Measurements from ENCODE around the gene RUVBL1.

The RUVBL1 gene

DNA sequence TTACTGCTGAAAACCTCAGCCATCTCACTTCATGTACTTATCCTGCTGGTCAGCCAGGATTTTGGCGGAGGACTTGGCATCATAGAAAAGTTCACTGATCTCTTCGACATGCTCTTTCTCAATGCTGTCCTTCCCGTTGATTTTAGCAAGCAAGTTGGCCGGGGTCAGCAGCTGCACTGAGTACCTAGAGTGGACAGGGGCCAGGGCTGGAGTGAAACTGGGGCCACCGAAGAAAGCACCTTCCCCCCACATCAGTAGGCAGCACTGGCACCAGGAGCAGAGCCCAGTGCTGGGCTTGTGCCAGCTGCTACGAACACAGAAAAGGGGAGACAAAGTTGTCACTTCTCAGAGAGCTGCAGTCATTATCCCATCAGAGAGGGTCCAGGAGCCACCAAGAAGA is 42.4 kb downstream of the RUVBL1 start:
- no peak for DNase-seq

DNA sequence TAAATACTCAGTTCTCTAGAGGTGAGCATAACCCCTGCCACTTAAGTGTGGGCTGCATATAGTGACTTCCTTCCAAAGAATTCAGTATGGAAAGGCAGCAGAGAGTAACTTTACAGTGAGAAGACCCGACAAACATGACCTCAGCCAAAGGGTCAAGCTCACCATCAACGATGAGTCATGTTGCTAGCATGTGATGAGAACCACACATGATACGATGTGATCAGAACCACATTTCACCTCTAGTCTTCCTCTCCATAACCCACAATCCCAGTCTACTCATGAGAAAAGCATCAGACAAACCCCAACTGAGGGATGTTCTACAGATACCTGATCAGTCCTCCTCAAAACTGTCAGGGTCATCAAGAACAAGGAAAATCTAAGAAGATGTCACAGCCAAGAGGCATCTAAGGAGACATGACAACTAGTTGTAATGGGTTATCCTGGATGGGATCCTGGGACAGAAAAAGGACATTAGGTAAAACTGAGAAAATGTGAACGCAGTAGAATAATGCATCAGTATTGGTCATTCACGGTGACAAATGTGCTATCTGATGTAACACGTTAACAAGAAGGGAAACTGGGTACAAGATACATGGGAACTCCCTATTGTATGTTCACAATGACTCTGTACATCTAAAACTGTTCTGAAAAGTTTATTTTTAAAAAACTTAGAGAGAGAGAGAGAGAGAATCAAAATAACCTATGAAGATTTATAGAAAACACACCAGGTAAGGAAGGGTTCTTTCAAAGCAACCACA is 43.1 kb downstream of the RUVBL1 start:
- no peak for DNase-seq

DNA sequence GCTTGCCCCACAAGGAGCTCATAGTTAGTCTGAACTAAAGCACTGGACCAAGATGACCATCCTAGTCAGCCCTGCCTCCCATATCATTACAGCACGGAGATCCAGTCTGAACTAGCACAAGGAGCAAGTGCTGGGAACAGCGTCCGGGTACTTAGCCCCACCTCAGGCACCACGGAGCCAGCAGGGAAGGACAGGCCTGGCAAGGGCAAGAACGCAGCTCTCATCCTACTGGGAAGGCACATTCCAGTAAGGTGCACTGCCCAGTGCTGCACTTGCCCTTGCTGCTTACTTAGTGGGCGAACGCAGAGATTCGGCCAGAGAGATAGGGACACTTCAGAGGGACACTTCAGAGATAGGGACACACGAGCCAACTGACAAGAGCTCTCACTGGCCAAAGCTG is 43.8 kb downstream of the RUVBL1 start:
- no peak for DNase-seq

DNA sequence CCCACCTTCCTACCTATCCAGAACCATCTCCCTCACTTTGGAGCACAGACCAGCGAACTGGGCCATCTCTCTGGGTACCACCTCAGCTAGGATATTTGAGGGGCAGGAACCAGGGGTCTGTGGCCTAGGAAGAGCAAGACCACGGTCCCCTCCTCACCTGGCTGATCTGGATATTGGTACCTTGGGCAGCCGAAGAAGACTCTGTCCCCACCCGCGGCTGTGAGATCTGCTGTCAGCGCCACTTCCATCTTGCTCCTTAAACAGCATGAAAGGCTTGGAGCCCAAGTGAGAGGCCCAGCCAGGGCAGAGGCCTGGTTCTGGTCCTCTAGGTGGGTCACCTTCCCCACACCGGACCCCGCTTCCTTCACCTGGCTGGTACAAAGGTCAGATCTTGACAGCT is 44.7 kb downstream of the RUVBL1 start:
- no peak for DNase-seq

DNA sequence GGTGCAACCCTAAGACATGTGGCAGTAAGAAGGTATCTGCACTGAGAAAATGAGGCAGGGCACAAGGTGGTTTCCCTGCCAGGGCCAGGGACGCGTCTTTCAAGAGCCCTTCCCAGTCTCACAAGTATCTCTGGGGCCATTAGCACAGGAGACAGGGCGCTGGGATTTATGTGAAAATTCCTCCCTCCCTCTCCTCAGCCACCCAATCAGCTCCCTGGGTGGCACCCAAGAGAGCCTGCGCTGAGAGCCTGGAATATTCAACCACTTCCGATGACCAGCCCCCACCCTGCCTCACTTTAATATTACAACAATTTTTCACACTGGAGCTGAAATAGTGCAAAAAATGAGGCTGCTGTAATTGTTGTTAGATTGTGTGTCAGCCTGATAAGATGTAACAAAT is 45.3 kb downstream of the RUVBL1 start:
- DNase-seq = no peak

DNA sequence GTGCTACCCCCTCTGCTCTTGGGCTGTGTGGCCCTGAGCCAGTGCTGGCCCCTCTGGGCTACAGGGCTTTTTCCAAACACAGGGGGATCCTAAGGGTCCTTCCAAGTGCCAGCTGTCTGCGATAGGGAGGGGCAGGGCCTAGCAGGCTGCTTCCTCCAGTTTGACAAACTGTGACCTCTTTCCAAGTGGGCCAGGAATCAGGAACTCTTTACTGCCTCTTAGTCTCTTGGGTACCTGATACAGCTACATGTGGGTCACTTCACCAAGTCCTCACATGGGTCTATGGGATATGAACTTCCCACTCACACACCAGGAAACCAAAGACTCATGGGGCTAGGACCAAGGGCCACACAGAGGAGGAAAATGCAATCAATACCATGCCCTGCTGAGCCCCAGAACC is 45.9 kb downstream of the RUVBL1 start:
- no peak for DNase-seq

DNA sequence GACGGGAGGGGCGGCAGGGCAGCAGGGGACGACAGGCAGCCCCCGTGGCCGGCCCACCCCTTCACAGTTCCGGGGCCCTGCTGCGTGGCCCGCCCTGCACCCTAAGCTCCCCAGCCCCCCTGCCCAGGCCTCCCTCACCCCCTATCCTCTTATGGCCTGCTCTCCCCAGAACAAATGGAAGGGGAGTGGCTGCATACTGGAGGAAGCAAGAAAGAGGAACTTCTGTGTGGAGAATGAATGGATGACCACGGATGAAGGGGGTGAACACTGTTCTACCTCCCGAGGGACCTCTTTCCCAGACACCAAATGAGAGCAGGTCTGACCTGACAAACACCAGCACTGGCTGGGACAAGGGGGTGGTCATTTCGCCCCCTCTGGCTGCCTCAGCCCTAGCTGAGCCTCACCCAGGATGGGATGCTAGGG is 46.4 kb downstream of the RUVBL1 start:
- DNase-seq = no peak

DNA sequence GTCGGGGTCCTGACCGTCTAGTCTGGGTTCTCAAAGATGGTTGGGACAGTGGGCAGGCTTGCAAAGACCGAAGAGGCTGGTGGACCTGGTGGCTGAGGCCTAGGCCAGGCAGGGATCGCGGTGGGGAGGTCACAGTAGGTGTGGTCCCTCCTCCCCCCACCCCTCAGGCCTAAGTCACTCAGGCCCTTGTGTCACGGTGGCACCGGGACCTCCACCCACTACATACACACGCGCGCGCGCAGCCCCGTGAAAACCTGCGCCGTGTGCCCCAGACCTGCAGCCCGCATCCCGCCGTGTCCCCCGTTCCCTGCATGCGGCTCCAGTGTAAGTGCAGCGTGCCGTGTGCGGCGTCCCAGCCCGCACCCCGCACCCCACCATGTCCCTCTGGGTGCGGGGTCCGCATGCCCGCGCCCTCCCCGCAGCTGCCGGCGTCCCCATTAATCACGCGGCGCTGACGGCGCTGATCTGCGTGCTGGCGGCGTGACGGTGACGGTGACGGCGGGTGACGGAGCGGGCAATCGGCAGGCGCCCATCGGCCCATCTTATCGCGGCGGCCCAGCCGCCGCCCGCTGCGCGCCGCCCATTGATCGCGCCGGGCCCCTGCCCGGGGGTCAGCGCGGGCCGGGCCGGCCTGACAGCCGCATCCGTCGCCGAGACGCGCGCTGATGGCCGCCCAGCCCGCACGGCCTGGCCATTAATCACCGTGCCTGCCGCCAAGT is 47.0 kb downstream of the RUVBL1 start:
- no peak for DNase-seq

DNA sequence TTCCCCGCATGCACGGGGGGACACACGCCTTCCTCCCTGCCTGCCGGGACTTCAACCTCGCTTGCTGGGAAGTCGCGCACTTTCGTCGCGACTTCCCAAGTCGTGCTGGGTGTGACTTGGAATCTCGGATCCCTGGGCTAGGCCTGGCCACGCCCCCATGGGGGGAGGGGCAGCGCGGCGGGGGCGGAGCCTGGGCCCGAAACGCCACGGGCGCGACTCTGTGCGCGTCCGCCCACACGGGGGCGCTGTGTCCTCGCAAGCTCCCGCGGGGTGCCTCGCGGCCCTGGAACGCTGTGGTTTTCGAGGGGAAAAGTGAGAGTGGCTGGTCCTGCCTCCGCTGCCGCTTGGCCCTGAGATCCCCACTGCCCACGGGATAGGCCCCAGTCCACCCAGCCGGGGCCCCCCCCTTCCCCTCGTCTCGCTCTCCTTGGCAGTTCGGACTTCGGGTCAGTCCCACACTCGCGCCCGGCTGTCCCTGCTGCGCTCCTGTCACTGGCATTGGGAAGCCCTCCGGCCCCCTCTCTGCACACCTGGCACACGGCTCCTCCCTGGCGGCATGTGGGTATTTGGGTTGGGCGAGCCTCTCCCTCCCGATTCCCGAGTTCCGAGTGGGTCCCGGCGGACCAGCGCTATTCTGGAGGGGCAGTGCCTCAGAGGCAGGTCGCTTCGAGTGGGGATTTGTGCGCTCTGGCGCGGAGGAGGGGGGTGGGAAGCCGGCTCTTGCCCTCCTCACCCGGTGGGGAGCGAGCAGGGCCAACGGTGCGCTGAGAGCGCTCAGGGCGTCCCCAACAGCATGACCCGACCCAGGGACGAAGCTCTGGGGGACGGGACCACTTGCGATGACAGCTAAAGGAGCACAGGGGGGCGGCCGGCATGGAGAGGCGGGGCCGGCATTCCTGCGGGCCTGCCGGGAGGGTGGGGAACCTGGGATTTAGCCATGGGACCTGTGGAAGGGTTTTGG is 47.8 kb downstream of the RUVBL1 start:
- DNase-seq = peak; percentile 79

DNA sequence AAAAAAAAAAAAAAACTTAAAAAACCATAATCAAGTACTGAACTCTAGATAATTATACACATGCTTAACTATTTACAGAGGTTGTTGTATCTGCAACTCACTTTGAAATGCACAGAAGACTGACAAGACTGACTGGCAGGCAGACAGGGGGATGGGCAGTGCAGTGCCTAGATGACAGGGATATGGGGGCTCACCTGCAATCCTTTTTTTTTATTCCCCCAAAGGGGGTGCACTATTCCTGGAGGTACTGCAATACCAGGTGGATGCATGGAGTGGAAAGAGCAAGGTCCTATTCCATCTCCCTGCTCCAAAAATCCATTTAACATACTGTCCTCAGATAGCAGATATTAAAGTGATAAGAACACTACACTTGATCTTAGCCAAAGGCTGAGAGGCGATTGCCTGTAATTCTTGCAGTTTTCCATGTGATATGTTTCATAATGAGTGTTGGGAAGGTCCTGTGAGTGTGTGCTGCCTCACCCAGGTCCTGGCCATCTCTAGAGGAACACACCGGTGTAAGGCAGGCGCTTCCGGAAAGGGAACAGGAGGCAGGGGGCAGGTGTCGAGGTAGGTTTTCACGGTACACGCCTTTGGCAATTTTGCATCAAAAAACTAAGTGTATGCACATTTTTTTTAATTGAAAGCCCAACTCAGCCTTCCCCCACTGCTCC is 48.6 kb downstream of the RUVBL1 start:
- peak; percentile 57 for DNase-seq

DNA sequence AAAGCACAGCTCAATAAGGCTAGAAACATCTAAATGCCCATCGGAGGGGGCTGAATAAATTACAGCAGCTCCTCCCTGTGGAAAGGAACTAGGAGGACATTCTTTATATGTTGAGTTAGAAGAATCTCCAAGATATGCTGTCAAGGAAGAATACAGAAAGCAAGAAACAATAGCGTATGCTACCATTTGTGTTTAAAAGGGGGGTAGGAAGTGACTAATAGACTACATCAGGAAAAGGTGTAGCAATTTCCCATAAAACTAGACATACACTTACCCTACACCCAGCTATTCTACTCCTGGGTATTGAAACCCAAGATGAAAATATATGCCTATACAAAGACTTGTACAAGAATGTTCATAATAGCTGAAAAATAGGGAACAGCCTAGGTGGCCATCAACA is 49.8 kb downstream of the RUVBL1 start:
- no peak for DNase-seq

DNA sequence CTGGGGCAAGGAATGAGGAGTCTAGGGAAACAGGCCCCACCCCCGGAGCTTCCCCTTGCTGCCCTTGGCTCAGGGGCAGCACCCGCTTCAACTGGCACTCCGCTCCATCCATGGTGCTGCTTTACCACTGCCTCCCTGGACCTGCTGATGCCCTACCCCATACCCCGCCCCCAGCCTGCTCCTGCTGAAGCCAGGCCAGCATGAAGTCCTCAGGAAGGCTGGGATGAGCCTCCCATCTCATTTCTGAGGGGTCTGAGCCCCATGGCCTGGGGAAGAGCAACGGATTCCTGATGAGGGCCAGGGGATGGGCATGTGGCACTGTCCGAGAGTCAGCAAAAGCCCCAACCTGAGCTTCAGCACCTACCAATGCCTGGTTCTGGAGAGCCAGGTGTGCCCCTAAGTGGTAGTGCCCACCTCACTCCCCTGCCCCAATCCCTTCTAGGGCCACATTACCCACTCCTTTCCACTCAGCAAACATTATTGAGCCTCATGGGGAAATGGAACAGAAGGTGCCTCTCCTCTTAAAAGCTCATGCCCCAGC is 50.4 kb downstream of the RUVBL1 start:
- no peak for DNase-seq

DNA sequence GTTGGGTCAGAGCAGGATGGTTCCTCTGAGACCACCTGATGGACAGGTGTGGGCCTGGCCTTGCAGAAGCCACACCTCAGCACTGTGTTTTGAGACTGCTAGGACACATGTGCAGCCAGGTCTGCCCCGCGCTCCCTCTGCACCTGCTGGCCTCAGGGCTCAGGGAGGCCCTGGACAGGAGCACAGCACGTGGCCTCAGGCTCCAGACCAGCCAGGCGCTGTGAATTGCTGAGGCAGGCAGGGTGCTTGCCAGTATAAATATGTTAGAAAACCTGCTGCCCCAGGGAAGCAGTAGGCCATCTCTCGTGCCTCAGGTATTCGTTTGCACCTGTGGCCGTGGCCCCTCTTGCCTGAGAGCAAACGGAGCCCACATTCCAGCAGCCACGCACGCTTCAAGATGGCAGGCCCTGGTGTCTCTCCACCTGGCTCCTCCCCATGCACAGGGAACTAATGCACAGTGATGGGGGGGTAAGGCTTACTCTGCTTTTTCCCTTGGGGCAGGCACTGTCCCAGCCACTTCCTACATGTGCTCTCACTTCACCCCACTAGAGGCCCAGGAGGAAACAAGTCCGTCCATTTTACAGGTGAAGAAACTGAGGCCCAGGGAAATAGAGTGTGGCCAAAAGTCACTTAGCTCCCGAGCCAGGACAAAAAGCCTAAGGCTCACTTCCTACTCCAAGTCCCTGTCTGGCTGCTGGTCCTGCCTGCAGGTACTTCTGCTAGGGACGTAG is 51.0 kb downstream of the RUVBL1 start:
- no peak for DNase-seq

DNA sequence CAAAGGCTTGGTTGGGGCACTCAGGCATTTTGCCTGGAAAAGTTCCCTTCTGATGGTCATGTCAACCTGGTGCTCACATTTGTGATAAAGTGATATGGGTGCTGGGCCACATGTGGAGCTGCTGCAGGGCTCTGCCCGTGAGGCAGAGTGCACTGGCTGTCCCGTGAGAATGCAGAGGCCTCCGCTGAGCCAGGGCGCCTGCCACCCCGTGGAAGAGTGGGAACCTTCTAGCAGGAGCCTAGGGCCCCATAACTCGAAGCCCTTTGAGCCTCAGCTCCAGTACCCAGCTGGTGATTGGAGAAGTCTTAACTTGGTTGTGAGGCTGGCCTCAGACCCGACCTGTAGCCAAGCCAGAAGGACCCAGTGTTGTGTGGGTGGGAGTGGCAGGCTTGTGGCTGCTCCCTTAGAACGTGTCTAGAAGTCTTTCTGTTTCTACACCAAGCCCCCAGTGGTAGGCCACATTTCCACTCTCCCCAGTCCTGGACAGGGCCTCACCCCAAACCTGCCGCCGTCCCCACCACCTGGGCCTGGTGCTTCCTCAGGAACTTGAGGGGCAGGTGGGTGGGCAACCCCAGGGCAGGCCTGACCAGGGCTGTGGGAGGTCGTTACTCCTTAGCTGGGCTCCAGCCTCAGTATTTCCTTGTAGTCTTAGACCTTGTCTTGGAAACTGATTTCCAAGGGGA is 51.7 kb downstream of the RUVBL1 start:
- DNase-seq = no peak

DNA sequence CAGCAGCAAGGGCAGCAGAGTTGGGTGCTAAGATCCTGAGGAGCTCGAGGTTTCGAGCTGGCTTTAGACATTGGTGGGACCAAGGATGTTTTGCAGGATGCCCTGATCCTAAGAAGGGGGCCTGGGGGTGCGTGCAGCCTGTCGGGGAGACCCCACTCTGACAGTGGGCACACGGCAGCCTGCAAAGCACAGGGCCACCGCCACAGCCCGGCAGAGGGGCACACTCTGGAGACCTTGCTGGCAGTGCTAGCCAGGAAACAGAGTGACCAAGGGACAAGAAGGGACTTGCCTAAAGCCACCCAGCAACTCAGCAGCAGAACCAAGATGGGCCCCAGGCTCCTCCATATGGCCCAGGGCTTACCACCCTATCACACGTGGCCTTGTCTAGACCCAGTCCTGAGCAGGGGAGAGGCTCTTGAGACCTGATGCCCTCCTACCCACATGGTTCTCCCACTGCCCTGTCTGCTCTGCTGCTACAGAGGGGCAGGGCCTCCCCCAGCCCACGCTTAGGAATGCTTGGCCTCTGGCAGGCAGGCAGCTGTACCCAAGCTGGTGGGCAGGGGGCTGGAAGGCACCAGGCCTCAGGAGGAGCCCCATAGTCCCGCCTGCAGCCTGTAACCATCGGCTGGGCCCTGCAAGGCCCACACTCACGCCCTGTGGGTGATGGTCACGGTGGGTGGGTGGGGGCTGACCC is 52.6 kb downstream of the RUVBL1 start:
- no peak for DNase-seq

DNA sequence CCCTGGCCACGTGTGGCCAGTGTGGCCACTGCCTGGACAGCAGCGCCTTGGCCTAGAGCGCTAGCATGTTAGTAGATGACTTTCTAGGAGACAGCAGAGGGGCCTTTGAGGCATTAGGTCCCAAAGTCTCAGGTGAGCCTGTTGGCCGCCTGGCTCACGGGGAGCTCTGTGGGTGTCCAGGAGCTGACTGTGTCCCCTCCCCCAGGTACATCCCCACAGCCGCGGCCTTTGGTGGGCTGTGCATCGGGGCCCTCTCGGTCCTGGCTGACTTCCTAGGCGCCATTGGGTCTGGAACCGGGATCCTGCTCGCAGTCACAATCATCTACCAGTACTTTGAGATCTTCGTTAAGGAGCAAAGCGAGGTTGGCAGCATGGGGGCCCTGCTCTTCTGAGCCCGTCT is 54.3 kb downstream of the RUVBL1 start:
- no peak for DNase-seq

DNA sequence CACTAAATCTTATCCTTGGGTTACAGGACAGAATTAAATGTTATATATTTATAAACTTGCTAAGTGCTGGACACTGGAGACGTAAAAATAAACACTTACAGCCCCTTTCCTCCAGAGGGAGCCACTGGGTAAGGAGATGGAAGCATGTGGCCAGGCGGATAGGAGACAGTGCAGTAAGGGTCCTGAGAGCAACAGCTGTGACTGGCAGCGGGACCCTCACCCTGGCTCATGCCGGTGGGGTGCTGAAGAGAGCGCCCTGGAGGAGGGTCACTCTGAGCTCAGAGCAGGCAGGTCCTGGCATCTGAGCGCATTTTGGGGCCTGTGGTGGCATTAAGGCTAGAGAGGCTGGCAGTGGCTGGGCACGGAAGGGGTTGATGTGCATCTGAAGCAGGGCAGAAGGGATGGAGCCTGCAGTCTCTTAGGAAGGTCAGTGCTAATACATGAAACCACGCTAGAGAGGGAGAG is 55.4 kb downstream of the RUVBL1 start:
- peak; percentile 22 for DNase-seq

DNA sequence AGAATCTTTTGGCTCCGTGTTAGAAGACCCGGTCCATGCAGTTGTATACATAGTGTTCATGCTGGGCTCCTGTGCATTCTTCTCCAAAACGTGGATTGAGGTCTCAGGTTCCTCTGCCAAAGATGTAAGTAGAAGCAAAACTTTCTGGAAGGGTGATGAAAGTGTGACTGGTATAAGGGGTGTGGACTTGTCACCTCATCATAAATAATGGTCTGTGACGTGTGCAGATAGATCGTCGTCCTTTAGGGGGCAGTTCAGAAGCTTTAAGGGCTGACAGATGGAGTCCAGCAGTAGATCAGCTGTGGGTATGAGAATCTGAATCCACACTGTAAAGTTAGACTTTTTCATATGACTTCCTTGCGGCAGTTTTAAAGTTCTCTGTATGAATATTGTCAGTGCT is 56.1 kb downstream of the RUVBL1 start:
- DNase-seq = no peak

DNA sequence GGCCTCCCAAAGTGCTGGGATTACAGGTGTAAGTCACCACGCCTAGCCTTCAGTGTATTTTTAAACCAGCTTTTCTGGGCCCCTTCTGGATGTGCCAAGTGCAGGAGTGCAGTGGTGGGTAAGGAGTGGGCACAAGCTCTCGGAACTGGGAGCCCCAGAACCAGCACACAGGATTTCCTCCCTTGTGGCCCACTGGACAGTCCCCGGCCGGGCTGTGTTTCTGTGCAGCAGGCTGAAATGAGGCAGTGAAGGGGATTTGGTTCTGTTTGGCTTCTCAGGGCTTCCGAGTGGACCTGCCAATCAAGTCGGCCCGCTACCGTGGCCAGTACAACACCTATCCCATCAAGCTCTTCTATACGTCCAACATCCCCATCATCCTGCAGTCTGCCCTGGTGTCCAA is 56.9 kb downstream of the RUVBL1 start:
- no peak for DNase-seq

DNA sequence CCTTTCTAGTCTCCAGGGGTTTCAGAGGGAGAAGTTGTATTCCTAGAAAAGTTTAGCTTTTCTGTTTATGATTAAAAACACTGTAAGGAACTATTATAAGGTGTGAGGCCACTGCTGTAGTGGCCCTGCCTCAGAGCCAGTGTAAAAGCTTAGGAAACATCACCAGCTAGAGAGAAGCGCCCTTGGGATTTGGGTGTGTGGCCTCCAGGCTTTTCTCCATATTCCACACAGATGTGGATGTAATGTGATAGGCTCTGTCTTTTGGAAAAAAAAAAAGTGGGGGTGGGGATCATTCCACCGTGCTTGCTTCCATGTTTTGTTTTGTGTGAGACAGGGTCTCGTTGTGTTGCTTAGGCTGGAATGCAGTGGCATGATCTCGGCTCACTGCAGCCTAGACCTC is 57.5 kb downstream of the RUVBL1 start:
- no peak for DNase-seq

DNA sequence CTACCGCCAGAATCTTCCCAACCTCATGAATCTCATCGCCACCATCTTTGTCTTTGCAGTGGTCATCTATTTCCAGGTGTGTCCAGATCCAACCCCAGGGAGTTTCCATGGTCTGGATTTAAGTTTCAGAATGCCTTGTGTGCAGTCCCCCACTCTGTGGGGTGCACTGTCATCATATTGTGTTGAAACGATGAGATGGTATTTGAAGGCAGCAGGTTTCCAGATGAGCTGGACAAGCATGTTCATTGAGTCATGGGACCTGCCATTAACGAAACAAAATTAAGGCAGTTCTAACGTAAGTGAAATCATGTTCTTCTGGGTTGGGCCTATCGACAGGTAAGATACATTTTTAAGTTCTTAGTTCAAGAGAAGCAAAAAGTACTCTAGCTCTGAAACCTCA is 58.6 kb downstream of the RUVBL1 start:
- DNase-seq = no peak
